ENCODE results near the gene AP3B1.
A peak's percentile ranks its signal among the peaks of the same experiment; 100 is the strongest.
"Not testable (repeated sequence)": the region's sequence is repeated elsewhere in the genome, so short reads cannot be mapped to it uniquely, and the experiment has no call there.

AP3B1 gene

GRCh38 chr5:78133423-78133822 lies 161.1 kb downstream of the AP3B1 start:
- no peak for DNase-seq

- no peak for DNase-seq
These were observed 162.0 kb downstream of the AP3B1 start for GRCh38 chr5:78132507-78132906.

- no peak for DNase-seq
These were observed 164.9 kb downstream of the AP3B1 start for GRCh38 chr5:78129597-78129996.

- no peak for DNase-seq
These were observed 166.6 kb downstream of the AP3B1 start for GRCh38 chr5:78127875-78128274.

- no peak for DNase-seq
These were observed 168.0 kb downstream of the AP3B1 start for GRCh38 chr5:78126536-78126935.

- no peak for DNase-seq
These were observed 178.3 kb downstream of the AP3B1 start for GRCh38 chr5:78116167-78116566.

GRCh38 chr5:78113689-78114264 lies 180.7 kb downstream of the AP3B1 start:
- no peak for DNase-seq

GRCh38 chr5:78112931-78113330 lies 181.6 kb downstream of the AP3B1 start:
- no peak for DNase-seq

- DNase-seq, result no peak
These were observed 184.6 kb downstream of the AP3B1 start for GRCh38 chr5:78109891-78110324.

GRCh38 chr5:78108564-78108963 lies 185.9 kb downstream of the AP3B1 start:
- DNase-seq, result no peak

GRCh38 chr5:78103232-78103918 lies 191.1 kb downstream of the AP3B1 start:
- no peak for DNase-seq

GRCh38 chr5:78102500-78102899 lies 192.0 kb downstream of the AP3B1 start:
- DNase-seq, result no peak

- no peak for DNase-seq
These were observed 199.4 kb downstream of the AP3B1 start for GRCh38 chr5:78095125-78095524.

GRCh38 chr5:78090002-78090401 lies 204.5 kb downstream of the AP3B1 start:
- DNase-seq, result no peak

GRCh38 chr5:78078858-78079257 lies 215.6 kb downstream of the AP3B1 start:
- no peak for DNase-seq

GRCh38 chr5:78077369-78078068 lies 217.0 kb downstream of the AP3B1 start:
- peak; percentile 0 for DNase-seq

- DNase-seq, result no peak
These were observed 218.1 kb downstream of the AP3B1 start for GRCh38 chr5:78076351-78076750.

- no peak for DNase-seq
These were observed 219.2 kb downstream of the AP3B1 start for GRCh38 chr5:78075301-78075700.

GRCh38 chr5:78070691-78071090 lies 223.8 kb downstream of the AP3B1 start:
- DNase-seq, result not testable (repeated sequence)

GRCh38 chr5:78067581-78067980 lies 226.9 kb downstream of the AP3B1 start:
- not testable (repeated sequence) for DNase-seq

GRCh38 chr5:78066722-78067121 lies 227.8 kb downstream of the AP3B1 start:
- not testable (repeated sequence) for DNase-seq

GRCh38 chr5:78065663-78066062 lies 228.8 kb downstream of the AP3B1 start:
- DNase-seq, result no peak

GRCh38 chr5:78064941-78065472 lies 229.5 kb downstream of the AP3B1 start:
- no peak for DNase-seq

GRCh38 chr5:78063495-78063894 lies 231.0 kb downstream of the AP3B1 start:
- no peak for DNase-seq
